ENCODE data around the gene CST11.

DNA sequence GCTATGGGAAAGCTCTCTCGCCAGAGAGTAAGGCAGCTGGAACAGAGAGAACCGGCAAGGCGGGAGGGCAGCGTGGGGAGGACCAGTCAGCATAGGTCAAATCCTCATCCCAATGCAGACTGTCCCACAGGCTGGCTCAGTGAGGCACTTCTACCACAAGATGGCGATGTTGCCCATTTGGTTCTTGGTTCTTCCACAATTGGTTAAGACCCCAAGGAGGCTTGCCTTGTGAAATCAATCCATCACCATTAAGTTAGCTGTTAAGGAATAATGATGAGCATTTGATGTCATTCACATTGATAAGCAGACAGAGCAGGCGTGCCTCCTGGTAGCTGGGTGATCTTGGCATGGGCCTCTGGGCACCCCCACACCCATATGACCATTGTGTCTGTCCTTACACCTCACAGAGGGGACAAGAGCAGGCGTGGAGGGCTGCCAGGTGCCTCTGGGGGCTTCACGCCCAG lies 10.8 kb downstream of the CST11 start:
- no peak for TF ChIP-seq EZH2phosphoT487 (IDR thresholded peaks at IDR 0.05; ENCODE audit: low read length)
- TF ChIP-seq, protein P1, sequence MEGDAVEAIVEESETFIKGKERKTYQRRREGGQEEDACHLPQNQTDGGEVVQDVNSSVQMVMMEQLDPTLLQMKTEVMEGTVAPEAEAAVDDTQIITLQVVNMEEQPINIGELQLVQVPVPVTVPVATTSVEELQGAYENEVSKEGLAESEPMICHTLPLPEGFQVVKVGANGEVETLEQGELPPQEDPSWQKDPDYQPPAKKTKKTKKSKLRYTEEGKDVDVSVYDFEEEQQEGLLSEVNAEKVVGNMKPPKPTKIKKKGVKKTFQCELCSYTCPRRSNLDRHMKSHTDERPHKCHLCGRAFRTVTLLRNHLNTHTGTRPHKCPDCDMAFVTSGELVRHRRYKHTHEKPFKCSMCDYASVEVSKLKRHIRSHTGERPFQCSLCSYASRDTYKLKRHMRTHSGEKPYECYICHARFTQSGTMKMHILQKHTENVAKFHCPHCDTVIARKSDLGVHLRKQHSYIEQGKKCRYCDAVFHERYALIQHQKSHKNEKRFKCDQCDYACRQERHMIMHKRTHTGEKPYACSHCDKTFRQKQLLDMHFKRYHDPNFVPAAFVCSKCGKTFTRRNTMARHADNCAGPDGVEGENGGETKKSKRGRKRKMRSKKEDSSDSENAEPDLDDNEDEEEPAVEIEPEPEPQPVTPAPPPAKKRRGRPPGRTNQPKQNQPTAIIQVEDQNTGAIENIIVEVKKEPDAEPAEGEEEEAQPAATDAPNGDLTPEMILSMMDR (IDR thresholded peaks at IDR 0.05; ENCODE audit: low read length): peak; percentile 87
